ENCODE data around the gene SENP3. TPM values are rescaled to one million over a fixed set of nuclear protein-coding genes. Genes with fewer than 3 reads are reported as not detected.
A peak's percentile ranks its signal among the peaks of the same experiment; 100 is the strongest.

Gene SENP3
- total RNA-seq, 1 experiment from 2014 or later = 53.5 TPM

- no peak for DNase-seq (ENCODE audit: low read depth)
Observed at GRCh38 chr17:7556627-7557026, 5.1 kb upstream of the SENP3 start.

GRCh38 chr17:7557147-7557764 is 4.5 kb upstream of the SENP3 start:
- DNase-seq (ENCODE audit: low read depth) = no peak

GRCh38 chr17:7557775-7558543 is 3.8 kb upstream of the SENP3 start:
- peak; percentile 55 for DNase-seq (ENCODE audit: low read depth)

GRCh38 chr17:7558544-7559319 is 3.0 kb upstream of the SENP3 start, which contains the start of gene TNFSF13:
TNFSF13 (plus strand) TSS chr17:7558750; CDS start chr17:7559040, 290 bp downstream.
- no peak for DNase-seq (ENCODE audit: low read depth)

- no peak for DNase-seq (ENCODE audit: low read depth)
Observed at GRCh38 chr17:7559320-7560171, 2.2 kb upstream of the SENP3 start.

GRCh38 chr17:7560172-7561027 is 1.3 kb upstream of the SENP3 start:
- DNase-seq (ENCODE audit: low read depth) = no peak

- DNase-seq (ENCODE audit: low read depth) = peak; percentile 74
Observed at GRCh38 chr17:7561028-7561575, 617 bp upstream of the SENP3 start.

GRCh38 chr17:7562208-7562605 is 488 bp downstream of the SENP3 start:
- DNase-seq (ENCODE audit: low read depth) = no peak

GRCh38 chr17:7563115-7563869 is 1.6 kb downstream of the SENP3 start:
- DNase-seq (ENCODE audit: low read depth) = no peak

- DNase-seq (ENCODE audit: low read depth) = no peak
Observed at GRCh38 chr17:7569571-7569970, 7.9 kb downstream of the SENP3 start.

- no peak for DNase-seq (ENCODE audit: low read depth)
Observed at GRCh38 chr17:7570351-7570750, 8.6 kb downstream of the SENP3 start.

- DNase-seq (ENCODE audit: low read depth) = no peak
Observed at GRCh38 chr17:7572338-7572587, 10.5 kb downstream of the SENP3 start.

GRCh38 chr17:7572588-7573323 is 11.0 kb downstream of the SENP3 start:
- DNase-seq (ENCODE audit: low read depth) = peak; percentile 99

- DNase-seq (ENCODE audit: low read depth) = peak; percentile 85
Observed at GRCh38 chr17:7573324-7574080, 11.8 kb downstream of the SENP3 start.

GRCh38 chr17:7574176-7574953 is 12.6 kb downstream of the SENP3 start:
- no peak for DNase-seq (ENCODE audit: low read depth)

GRCh38 chr17:7575481-7575883 is 13.8 kb downstream of the SENP3 start:
- DNase-seq (ENCODE audit: low read depth) = no peak

GRCh38 chr17:7575959-7576358 is 14.2 kb downstream of the SENP3 start:
- no peak for DNase-seq (ENCODE audit: low read depth)
